Peyer's patch (tissue), 4 donors: Measurements from ENCODE around the gene GSTP1.
A peak's percentile ranks its signal among the peaks of the same experiment; 100 is the strongest.

Source experiments
- CTCF ChIP-seq, 6 experiments: fragments of 450-650 bp in 4 of 6; fragments of 200-600 bp in 2 of 6; sonication (generic) in 1 of 6; IDR thresholded peaks; one replicate each; pipeline ENCODE4 v1.5.1; 2017 to 2019; ENCODE audit warnings: antibody characterized with exemption in 6 of 6, mild to moderate bottlenecking in 3 of 6, moderate library complexity in 1 of 6
- POLR2A ChIP-seq, 2 donors: fragments of 450-650 bp; IDR thresholded peaks; one replicate each; pipeline ENCODE4 v1.5.1; 2017; ENCODE audit warnings: antibody characterized with exemption in 2 of 2, mild to moderate bottlenecking in 2 of 2, moderate library complexity in 2 of 2

GRCh38 chr11:67584205-67584880 lies 731 bp downstream of the GSTP1 start:
- TF ChIP-seq CTCF (IDR thresholded peaks at IDR 0.05) (no peak), POLR2A (IDR thresholded peaks at IDR 0.05) (peak in 1 of 2 donors; percentile 54)
